ENCODE measurements around the gene TESK2. TPM values are rescaled to one million over a fixed set of nuclear protein-coding genes. Genes with fewer than 3 reads are reported as not detected.
A peak's percentile ranks its signal among the peaks of the same experiment; 100 is the strongest.
"Not testable (repeated sequence)": the region's sequence is repeated elsewhere in the genome, so short reads cannot be mapped to it uniquely, and the experiment has no call there.

The TESK2 gene
- polyA plus RNA-seq, 3 donors, result 3.9 to 13.1 (median 4.1) TPM

DNA sequence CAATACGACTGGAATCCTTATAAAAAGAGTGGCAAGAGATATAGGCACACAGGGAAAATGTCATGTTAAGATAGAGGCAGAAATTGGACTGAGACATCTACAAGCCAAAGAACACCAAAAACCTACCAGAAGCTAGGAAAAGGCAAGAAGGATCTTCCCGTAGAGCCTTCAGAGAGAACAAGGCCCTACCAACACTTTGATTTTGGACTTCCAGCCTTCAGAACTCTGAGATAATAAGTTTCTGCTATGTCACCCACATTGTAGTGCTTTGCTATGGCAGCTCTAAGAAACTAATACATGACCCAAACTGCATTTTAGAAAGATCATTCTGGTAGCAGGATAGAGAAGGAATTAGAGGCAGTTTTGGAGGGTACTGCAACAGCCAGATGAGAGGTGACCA lies 126.7 kb downstream of the TESK2 start:
- no peak overlapping the region for H3K9ac ChIP-seq (ENCODE audit: insufficient read depth, low read length, poor library complexity, severe bottlenecking)
- H3K36me3 ChIP-seq (replicated peaks in 1 of 2; ENCODE audit: control insufficient read depth in 1 of 2, insufficient read depth in 2 of 2, low read length in 2 of 2), result no peaks in the 10 kb centered on the region
- 86% methylated on average over 1 of the region's 2 CpGs for WGBS (ENCODE audit: insufficient coverage)
- no peaks in the 10 kb centered on the region for H3K9me3 ChIP-seq (replicated peaks in 1 of 2; ENCODE audit: control insufficient read depth in 1 of 2, insufficient read depth in 1 of 2, low read length in 2 of 2)
- Mint-ChIP-seq H3K4me3 (no peak overlapping the region), H3K27ac (no peak overlapping the region), H3K36me3 (peaks cover 0 to under 1% of the 10 kb centered on the region in 2 donors), H3K27me3 (ENCODE audit: low read depth in 3 of 3) (no peaks in the 10 kb centered on the region), H3K4me1 (peaks cover 13% of the 10 kb centered on the region), H3K9me3 (no peaks in the 10 kb centered on the region)
- no peak overlapping the region for H3K27ac ChIP-seq (ENCODE audit: low read depth in 1 of 2, low read length in 2 of 2)
- H4K20me1 ChIP-seq (ENCODE audit: insufficient read depth, low read length), result no peaks in the 10 kb centered on the region
- H3K4me1 ChIP-seq (ENCODE audit: control insufficient read depth in 1 of 2, insufficient read depth in 2 of 2, low read length in 2 of 2), result peaks cover 8% of the 10 kb centered on the region in 2 donors
- no peaks in the 10 kb centered on the region for H3K27me3 ChIP-seq (ENCODE audit: control insufficient read depth in 2 of 2, insufficient read depth in 2 of 2, low read length in 2 of 2)
- DNase-seq, result no peak
- H3K79me2 ChIP-seq (ENCODE audit: insufficient read depth, low read length), result no peaks in the 10 kb centered on the region
- H3K4me2 ChIP-seq (replicated peaks; ENCODE audit: extremely low read depth, low read length, poor library complexity, severe bottlenecking), result no peak overlapping the region
- intact Hi-C loops (cut with micrococcal nuclease), result loop anchor here in 1 of 2 donors (5.0 kb wide), 1 partner anchor 113 kb away; no protein-coding TSS in a partner anchor
- no peak overlapping the region for H2AFZ ChIP-seq (ENCODE audit: insufficient read depth, low read depth, low read length, poor library complexity, severe bottlenecking)
- TF ChIP-seq, protein P1, sequence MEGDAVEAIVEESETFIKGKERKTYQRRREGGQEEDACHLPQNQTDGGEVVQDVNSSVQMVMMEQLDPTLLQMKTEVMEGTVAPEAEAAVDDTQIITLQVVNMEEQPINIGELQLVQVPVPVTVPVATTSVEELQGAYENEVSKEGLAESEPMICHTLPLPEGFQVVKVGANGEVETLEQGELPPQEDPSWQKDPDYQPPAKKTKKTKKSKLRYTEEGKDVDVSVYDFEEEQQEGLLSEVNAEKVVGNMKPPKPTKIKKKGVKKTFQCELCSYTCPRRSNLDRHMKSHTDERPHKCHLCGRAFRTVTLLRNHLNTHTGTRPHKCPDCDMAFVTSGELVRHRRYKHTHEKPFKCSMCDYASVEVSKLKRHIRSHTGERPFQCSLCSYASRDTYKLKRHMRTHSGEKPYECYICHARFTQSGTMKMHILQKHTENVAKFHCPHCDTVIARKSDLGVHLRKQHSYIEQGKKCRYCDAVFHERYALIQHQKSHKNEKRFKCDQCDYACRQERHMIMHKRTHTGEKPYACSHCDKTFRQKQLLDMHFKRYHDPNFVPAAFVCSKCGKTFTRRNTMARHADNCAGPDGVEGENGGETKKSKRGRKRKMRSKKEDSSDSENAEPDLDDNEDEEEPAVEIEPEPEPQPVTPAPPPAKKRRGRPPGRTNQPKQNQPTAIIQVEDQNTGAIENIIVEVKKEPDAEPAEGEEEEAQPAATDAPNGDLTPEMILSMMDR (IDR thresholded peaks at IDR 0.05), result no peak
- no peak overlapping the region for H3K4me3 ChIP-seq (replicated peaks in 1 of 3; ENCODE audit: low read depth in 2 of 3, low read length in 3 of 3)

DNA sequence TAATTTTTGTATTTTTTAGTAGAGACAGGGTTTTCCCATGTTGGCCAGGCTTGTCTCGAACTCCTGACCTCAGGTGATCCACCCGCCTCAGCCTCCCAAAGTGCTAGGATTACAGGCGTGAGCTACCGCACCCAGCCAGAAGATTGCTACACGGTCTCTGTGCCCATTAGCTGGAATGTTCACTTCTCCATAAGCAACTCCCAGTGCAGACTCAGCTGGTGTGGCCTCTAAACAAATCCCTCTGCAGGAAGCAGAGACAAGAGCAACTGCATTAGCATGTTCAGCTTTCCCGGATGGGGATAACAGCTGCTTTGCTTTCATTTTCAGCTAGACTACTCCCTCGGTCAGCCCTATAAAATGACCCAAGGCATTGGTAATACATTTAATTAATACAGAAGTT lies 130.0 kb downstream of the TESK2 start:
- not testable (repeated sequence) for H3K36me3 Mint-ChIP-seq; H2AFZ ChIP-seq (ENCODE audit: insufficient read depth, low read depth, low read length, poor library complexity, severe bottlenecking); H3K9ac ChIP-seq (ENCODE audit: insufficient read depth, low read length, poor library complexity, severe bottlenecking); H3K9me3 ChIP-seq (replicated peaks in 1 of 2; ENCODE audit: control insufficient read depth in 1 of 2, insufficient read depth in 1 of 2, low read length in 2 of 2); H3K79me2 ChIP-seq (ENCODE audit: insufficient read depth, low read length); H3K4me2 ChIP-seq (replicated peaks; ENCODE audit: extremely low read depth, low read length, poor library complexity, severe bottlenecking); DNase-seq; H3K36me3 ChIP-seq (replicated peaks in 1 of 2; ENCODE audit: control insufficient read depth in 1 of 2, insufficient read depth in 2 of 2, low read length in 2 of 2); H3K9me3 Mint-ChIP-seq; H3K4me1 ChIP-seq (ENCODE audit: control insufficient read depth in 1 of 2, insufficient read depth in 2 of 2, low read length in 2 of 2); H3K4me3 ChIP-seq (replicated peaks in 1 of 3; ENCODE audit: low read depth in 2 of 3, low read length in 3 of 3); H3K27me3 Mint-ChIP-seq (ENCODE audit: low read depth in 3 of 3); H3K27ac ChIP-seq (ENCODE audit: low read depth in 1 of 2, low read length in 2 of 2); H4K20me1 ChIP-seq (ENCODE audit: insufficient read depth, low read length); H3K27me3 ChIP-seq (ENCODE audit: control insufficient read depth in 2 of 2, insufficient read depth in 2 of 2, low read length in 2 of 2)
- intact Hi-C loops (cut with micrococcal nuclease), result loop anchor here (1.0 to 5.0 kb wide), 2 partner anchors 116 to 132 kb away; no protein-coding TSS in a partner anchor
- 89% methylated on average over 5 of the region's 7 CpGs for WGBS (ENCODE audit: insufficient coverage)
- Mint-ChIP-seq H3K27ac (peak overlapping the region in 3 of 7 donors; percentile 42 to 62 (median 60)), H3K4me1 (peaks cover 13% of the 10 kb centered on the region), H3K4me3 (peak overlapping the region in 1 of 2 donors; percentile 27)

Measured in CD14-positive monocyte (primary cell).